Stimulated activated CD8-positive, alpha-beta memory T cell treated with anti-CD3 and anti-CD28 coated beads, Interleukin-7, amount 100 ng/mL, for 24 hours (primary cell): ENCODE data around the gene PNPLA7.
"Not testable (repeated sequence)": the region's sequence is repeated elsewhere in the genome, so short reads cannot be mapped to it uniquely, and the experiment has no call there.

ENCODE experiments used
- DNase-seq: peaks from one replicate; pipeline ENCODE4 v3.0.0-alpha.2; 2020; ENCODE audit warnings: low read depth

Gene PNPLA7

GRCh38 chr9:137478962-137479861, 71.0 kb downstream of the PNPLA7 start:
- no peak for DNase-seq

GRCh38 chr9:137478613-137478961, 71.6 kb downstream of the PNPLA7 start:
- DNase-seq = no peak

GRCh38 chr9:137477778-137478612, 72.2 kb downstream of the PNPLA7 start:
- no peak for DNase-seq

- no peak for DNase-seq
These were observed 73.3 kb downstream of the PNPLA7 start for GRCh38 chr9:137476856-137477255.

DNA sequence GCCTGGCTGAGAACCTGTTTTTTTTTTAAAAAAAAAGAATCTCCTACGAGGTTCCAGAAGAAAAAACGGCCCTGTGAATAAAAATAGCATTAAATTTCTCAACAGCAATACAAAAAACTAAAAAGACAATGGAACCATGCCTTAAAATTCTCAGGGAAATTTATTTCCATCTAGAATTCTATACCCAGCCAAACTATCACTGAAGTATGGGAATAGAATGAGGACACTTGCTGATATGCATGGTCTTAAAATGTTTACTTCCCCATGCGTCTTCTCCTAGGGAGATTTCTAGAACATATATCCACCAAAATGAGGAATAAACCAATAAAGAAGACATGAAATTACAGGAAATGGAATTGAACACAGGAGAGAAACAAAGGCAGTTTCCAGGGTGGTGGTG, 74.5 kb downstream of the PNPLA7 start:
- DNase-seq = no peak

- no peak for DNase-seq
These were observed 75.9 kb downstream of the PNPLA7 start for GRCh38 chr9:137474271-137474670.

GRCh38 chr9:137470785-137471184, 79.4 kb downstream of the PNPLA7 start:
- no peak for DNase-seq

DNA sequence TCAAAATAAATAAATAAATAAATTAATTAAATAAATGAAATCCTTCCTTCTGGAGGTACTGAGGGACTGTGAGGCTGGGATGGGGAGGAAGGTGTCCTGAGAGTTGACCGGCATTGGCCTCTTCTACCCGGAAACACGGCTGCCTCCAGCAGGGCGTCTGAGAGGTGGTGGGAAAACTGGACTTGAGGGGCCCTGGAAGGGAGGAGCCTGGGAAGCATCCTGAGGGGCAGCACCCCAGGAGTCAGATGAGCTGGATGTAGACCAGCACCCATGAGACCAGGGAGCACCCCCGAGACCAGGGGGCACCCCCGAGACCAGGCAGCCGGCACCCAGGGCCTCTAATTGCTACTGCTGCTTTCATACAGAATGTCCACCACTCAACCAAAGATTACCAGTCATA, 82.3 kb downstream of the PNPLA7 start:
- DNase-seq = no peak

DNA sequence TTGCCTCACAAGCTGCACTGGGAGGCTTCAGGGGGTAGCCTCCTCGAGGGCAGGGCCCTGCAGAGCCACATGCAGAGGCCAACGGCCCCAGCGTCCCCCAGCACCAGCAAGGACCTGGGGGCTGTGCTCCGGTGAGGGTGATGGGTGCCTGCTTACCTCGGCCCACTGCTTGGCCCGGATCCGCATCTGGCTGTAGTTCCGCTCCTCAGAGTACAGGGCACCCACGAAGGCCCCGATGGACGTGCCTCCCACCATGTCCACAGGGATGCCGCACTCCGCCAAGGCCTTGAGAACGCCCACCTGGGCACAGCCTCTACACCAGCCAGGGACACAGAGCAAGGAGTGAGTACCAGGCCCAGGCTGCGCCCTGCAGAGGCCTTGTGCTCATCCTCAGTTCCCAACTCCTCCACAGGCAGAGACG, 83.0 kb downstream of the PNPLA7 start:
- DNase-seq = no peak

DNA sequence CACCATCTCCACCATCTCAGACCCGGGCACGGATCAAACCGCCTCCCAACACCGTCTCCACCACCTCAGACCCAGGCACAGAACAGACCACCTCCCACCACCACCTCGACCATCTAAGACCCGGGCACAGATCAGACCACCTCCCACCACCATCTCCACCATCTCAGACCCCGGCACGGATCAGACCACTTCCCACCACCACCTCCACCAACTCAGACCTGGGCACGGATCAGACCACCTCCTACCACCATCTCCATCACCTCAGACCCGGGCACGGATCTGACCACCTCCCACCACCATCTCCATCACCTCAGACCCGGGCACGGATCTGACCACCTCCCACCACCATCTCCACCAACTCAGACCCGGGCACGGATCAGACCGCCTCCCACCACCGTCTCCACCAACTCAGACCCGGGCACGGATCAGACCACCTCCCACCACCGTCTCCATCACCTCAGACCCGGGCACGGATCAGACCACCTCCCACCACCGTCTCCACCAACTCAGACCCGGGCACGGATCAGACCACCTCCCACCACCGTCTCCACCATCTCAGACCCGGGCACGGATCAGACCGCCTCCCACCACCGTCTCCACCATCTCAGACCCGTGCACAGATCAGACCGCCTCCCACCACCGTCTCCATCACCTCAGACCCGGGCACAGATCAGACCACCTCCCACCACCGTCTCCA, 83.7 kb downstream of the PNPLA7 start:
- not testable (repeated sequence) for DNase-seq

DNA sequence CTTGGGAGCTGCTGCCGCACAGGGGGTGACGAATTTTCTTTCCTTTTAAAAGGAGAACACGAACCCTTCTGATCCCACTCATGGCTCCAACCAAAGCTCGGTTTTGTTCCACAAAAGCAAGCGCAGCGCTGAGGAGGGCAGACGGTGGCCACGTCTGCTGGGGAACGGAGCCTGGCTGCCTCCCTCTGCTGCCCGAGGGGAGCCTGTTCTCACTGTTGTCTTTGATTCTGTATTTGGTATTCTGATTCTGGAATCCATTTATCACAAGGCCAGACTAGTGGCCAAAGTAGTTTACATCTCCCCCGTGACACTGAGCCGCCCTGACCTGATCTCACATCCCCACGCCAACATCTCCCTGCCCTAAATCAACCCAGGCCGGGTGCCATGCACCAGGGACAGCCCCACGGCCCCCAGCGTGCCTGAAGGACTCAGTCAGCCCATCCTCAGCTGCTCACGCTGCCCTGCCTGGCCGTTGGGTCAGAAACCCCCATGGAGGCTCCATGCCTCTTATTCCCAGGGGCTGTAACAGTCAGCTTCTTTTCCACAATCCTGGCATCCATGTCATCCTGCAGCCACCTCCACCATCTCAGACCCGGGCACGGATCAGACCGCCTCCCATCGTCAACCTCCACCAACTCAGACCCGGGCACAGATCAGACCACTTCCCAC, 84.3 kb downstream of the PNPLA7 start:
- no peak for DNase-seq

GRCh38 chr9:137465000-137465719, 85.0 kb downstream of the PNPLA7 start:
- DNase-seq = no peak

DNA sequence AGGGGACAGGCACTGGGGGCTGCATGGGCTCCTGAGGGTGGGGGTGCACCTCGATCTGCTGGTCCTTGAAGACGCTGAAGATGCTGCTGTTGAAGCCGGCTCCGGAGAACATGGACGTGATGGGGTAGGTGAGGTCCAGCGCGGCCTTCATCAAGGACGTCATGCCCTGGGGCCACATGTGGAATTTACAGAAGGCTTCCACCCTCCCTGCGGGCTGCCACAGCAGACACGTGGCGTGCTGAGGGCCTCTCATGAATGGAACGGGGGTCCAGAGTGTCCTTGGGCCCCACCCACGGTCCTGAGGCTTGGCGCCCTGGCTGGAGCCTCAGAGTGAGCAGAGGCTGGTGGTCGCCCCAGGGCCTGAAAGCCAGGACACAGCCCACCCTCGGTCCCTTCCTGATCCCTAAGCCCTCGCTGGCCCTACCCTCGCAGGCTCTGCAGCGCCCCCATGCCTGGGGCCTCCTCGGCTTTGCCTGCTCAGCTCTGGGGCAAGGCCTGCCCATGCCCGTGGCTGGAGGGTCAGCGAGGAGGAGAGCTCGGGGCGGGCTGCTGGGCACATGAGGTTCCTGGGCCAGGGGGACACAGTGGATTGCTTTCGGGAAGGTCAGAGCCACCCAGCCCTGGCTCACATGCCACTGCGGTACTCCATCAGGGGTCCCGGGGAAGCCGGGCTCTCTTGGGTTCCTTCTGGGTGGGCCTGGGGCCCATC, 85.8 kb downstream of the PNPLA7 start:
- no peak for DNase-seq

DNA sequence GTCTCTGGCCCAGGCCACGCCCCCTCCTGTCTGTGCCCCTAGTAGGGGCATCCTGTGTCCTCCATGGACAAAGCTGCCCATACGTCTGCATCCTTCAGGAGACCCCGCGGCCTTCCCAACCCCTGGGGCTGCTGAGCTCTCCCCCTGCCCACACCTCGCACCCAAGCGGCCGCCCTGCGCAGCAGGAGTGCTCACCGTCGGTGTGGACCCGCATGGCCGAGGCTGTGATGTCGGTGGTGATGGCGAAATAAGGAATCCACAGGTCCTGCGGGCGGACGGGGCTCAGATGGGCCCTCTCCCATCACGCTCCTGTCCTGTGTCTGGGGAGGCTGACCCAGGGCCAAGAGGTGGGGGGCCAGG, 86.3 kb downstream of the PNPLA7 start:
- no peak for DNase-seq

DNA sequence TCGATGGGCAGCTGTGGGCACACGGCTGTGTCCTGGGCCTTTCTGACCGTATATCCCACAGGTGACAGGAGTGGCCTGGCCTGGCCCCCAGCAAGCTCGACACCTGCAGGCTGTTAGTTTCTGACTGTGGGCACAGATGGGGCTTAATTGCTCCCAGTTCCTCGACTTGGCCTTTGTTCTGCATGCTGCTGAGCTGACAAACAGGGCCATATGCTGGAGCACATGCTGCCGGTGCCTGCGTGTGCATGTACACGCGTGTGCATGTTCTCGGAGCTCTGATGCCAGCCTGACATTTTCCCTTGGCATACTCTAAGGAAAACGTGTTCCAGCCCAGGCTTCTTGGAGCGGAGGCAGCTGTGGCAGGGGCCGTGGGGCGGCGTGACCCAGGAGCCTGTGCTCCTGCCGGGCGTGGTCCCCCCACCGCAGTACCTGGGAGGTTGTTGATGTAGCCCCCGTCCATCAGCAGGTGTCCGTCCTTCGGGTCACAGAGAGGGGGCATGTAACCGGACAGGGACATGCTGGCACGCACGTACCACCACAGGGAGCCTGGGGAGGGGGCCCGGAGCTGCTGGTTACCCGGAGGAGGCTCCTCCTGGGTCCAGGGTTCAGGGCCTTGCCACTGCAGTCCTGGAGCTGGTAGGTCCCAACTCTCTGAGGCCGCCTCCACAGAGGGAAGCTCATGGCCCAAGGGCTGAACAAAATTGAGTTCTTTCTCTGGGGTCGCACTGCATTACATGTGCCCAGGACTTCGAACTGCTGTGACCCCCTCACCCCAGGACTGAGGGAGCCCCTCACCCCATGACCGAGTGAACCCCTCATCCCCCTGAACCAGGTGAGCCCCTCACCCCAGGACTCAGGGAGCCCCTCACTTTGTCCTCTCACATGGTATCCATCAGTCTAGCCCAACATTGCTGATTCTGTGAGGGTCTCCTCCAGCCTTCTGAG, 86.9 kb downstream of the PNPLA7 start:
- no peak for DNase-seq

- DNase-seq = no peak
These were observed 87.7 kb downstream of the PNPLA7 start for GRCh38 chr9:137462396-137462985.

DNA sequence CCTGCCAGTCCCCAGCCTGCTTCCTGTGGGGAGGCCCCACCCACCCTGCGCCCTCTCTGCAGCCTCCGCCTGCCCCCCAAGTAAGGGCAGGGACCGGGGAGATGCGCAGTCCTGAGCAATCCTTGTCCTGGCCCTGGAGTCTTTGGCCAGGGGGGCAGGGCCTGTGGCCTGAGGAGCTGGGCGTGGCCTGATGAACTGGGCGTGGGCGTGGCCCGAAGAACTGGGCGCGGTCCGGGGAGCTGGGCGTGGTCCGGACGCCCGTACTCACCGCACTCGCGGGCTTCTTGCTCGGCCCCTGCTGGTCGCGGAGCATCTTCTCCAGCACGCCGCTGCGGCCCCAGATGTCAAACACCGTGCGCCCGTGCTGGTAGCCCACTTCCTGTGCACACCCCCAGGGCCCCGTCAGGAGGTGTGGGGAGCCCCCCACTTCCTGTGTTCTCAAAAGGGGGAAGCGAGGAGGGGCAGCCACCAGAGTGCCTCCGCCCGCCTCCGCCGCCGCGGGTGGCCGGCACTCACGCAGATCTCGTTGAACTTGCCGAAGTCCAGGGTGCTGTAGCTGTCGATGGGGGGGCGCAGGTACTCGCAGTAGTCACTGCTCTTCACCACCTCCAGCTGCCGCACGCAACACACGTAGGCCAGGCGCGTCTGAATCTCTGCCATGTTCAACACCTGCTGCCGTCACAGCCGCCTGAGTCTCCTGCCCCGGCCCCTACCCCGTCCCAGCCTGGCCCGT, 88.4 kb downstream of the PNPLA7 start:
- DNase-seq = peak; percentile 66

DNA sequence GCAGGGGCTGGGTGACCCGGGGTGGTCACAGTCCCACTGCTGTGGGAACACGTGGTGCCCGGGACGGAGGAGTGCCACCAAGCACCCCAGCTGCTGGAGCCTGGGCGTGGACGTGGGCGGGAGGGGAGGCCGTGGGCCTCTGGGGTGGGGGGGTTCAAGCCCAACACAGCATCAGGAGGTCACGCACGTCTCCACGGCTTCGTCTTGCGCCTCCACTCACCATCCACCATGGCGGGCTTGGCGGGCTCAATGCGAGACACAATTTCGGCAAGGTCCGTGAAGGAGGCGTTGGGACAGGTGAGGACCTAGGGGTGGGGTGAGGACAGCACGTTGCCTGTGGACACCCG, 88.9 kb downstream of the PNPLA7 start:
- no peak for DNase-seq
